ENCODE data around the gene DLGAP1.
"Not testable (repeated sequence)": the region's sequence is repeated elsewhere in the genome, so short reads cannot be mapped to it uniquely, and the experiment has no call there.

DLGAP1 gene

GRCh38 chr18:4384932-4385331 is 70.2 kb downstream of the DLGAP1 start:
- no peak for DNase-seq

- no peak for DNase-seq
Observed at GRCh38 chr18:4374564-4374963, 80.5 kb downstream of the DLGAP1 start.

- DNase-seq: no peak
Observed at GRCh38 chr18:4369705-4370104, 85.4 kb downstream of the DLGAP1 start.

- DNase-seq: no peak
Observed at GRCh38 chr18:4360221-4360715, 94.8 kb downstream of the DLGAP1 start.

GRCh38 chr18:4358618-4359017 is 96.5 kb downstream of the DLGAP1 start:
- no peak for DNase-seq

- DNase-seq: no peak
Observed at GRCh38 chr18:4357579-4357978, 97.5 kb downstream of the DLGAP1 start.

- no peak for DNase-seq
Observed at GRCh38 chr18:4356929-4357328, 98.2 kb downstream of the DLGAP1 start.

GRCh38 chr18:4353853-4354418 is 101.2 kb downstream of the DLGAP1 start:
- DNase-seq: no peak

GRCh38 chr18:4352746-4353551 is 102.2 kb downstream of the DLGAP1 start:
- no peak for DNase-seq

GRCh38 chr18:4351005-4351404 is 104.1 kb downstream of the DLGAP1 start:
- no peak for DNase-seq

- DNase-seq: no peak
Observed at GRCh38 chr18:4335386-4335785, 119.7 kb downstream of the DLGAP1 start.

GRCh38 chr18:4333043-4333442 is 122.1 kb downstream of the DLGAP1 start:
- no peak for DNase-seq

GRCh38 chr18:4319738-4320677 is 135.1 kb downstream of the DLGAP1 start:
- no peak for DNase-seq

- DNase-seq: no peak
Observed at GRCh38 chr18:4318311-4318710, 136.8 kb downstream of the DLGAP1 start.

GRCh38 chr18:4311945-4312344 is 143.2 kb downstream of the DLGAP1 start:
- DNase-seq: not testable (repeated sequence)

- DNase-seq: no peak
Observed at GRCh38 chr18:4311136-4311535, 144.0 kb downstream of the DLGAP1 start.

- DNase-seq: no peak
Observed at GRCh38 chr18:4309227-4309626, 145.9 kb downstream of the DLGAP1 start.

GRCh38 chr18:4308576-4308975 is 146.5 kb downstream of the DLGAP1 start:
- DNase-seq: no peak

GRCh38 chr18:4299395-4299794 is 155.7 kb downstream of the DLGAP1 start:
- no peak for DNase-seq

GRCh38 chr18:4293337-4293736 is 161.8 kb downstream of the DLGAP1 start:
- no peak for DNase-seq

- no peak for DNase-seq
Observed at GRCh38 chr18:4292696-4293095, 162.4 kb downstream of the DLGAP1 start.

- DNase-seq: not testable (repeated sequence)
Observed at GRCh38 chr18:4287340-4287739, 167.8 kb downstream of the DLGAP1 start.

GRCh38 chr18:4286256-4286655 is 168.9 kb downstream of the DLGAP1 start:
- no peak for DNase-seq

All from NCI-H82 (cell line).